Spleen (tissue), 11 donors: ENCODE measurements around the gene PTPRN. TPM values are rescaled to one million over a fixed set of nuclear protein-coding genes. Genes with fewer than 3 reads are reported as not detected.

Source experiments
- DNase-seq: peaks from one replicate; pipeline ENCODE4 v3.0.0-alpha.2; 2020
- H3K27ac ChIP-seq, 8 donors: fragments of 200-600 bp; sonication (generic) in 7 of 8; 1 replicate in 4 of 8; 2 replicates in 4 of 8; pipeline versions ENCODE4 v1.5.0 to v1.8.0; 2016 to 2021; ENCODE audit warnings: inconsistent platforms in 4 of 8, mild to moderate bottlenecking in 4 of 8, moderate library complexity in 1 of 8
- H3K27me3 ChIP-seq, 7 donors: fragments of 200-600 bp; sonication (generic) in 6 of 7; replicated peaks in 1 of 7; 1 replicate in 4 of 7; 2 replicates in 3 of 7; pipeline versions ENCODE4 v1.5.0 to v1.8.0; 2016 to 2021; ENCODE audit warnings: inconsistent platforms in 3 of 7, mild to moderate bottlenecking in 1 of 7
- H3K36me3 ChIP-seq, 6 donors: fragments of 200-600 bp; sonication (generic) in 5 of 6; 1 replicate in 4 of 6; 2 replicates in 2 of 6; pipeline versions ENCODE4 v1.5.0 to v1.8.0; 2016 to 2021; ENCODE audit warnings: inconsistent platforms in 2 of 6
- H3K4me1 ChIP-seq, 6 donors: fragments of 200-600 bp; sonication (generic) in 5 of 6; 1 replicate in 3 of 6; 2 replicates in 3 of 6; pipeline versions ENCODE4 v1.5.0 to v1.8.0; 2016 to 2021; ENCODE audit warnings: inconsistent platforms in 3 of 6
- H3K4me3 ChIP-seq, 8 donors: fragments of 200-600 bp; sonication (generic) in 7 of 8; 1 replicate in 4 of 8; 2 replicates in 4 of 8; pipeline versions ENCODE4 v1.5.0 to v1.8.0; 2016 to 2021; ENCODE audit warnings: inconsistent platforms in 4 of 8, mild to moderate bottlenecking in 4 of 8, moderate library complexity in 2 of 8
- H3K9me3 ChIP-seq, 8 donors: fragments of 200-600 bp; sonication (generic) in 7 of 8; 1 replicate in 4 of 8; 2 replicates in 4 of 8; pipeline versions ENCODE4 v1.5.0 to v1.8.0; 2016 to 2021; ENCODE audit warnings: inconsistent platforms in 4 of 8
- POLR2A ChIP-seq, 3 donors: fragments of 450-650 bp; IDR thresholded peaks; one replicate each; pipeline ENCODE4 v1.5.1; 2017; ENCODE audit warnings: antibody characterized with exemption in 3 of 3, mild to moderate bottlenecking in 1 of 3
- POLR2AphosphoS5 ChIP-seq, 3 donors: sonication (generic); formaldehyde crosslinking; IDR thresholded peaks; one replicate each; pipeline ENCODE4 v1.5.1; 2017; ENCODE audit warnings: antibody characterized with exemption in 3 of 3
- WGBS, 5 donors: extraction: QIAGEN DNeasy Blood & Tissue Kit in 3 of 5; methylation state at CpG; one replicate each; pipeline versions ENCODE4 v1.1.5 to v1.1.7; 2013 to 2018; 5-methylcytosine and 5-hydroxymethylcytosine counted together
- intact Hi-C: fragments of 100-400 bp; cut with DNase I; formaldehyde crosslinking; loops from one replicate; pipeline ENCODE4 v1.15.0; 2023; ENCODE audit warnings: low total_unique reads
- polyA plus RNA-seq, 3 donors: library from polyadenylated mRNA; stranded (reverse); fragments of 200-250 nt; gene quantifications; one replicate each; pipeline ENCODE4 v1.2.1, GENCODE V29; 2013
- total RNA-seq, 7 donors: library from RNA; depleted of rRNA in 3 of 7; stranded (reverse); fragments of >200 nt in 3 of 7; fragmentation: NEBNext Ultra II Directional in 4 of 7; extraction: Animal tissue kit (Norgen Biotek cat#: 25700) in 4 of 7; gene quantifications; one replicate each; pipeline versions ENCODE4 v1.1.0 to v1.2.1, GENCODE V29; 2016 to 2021
- TF ChIP-seq, protein P1 (sequence below), 11 experiments: fragments of 200-600 bp in 7 of 11; fragments of 450-650 bp in 4 of 11; sonication (generic) in 4 of 11; IDR thresholded peaks in 8 of 11; conservative IDR thresholded peaks in 3 of 11; 1 replicate in 7 of 11; 2 replicates in 4 of 11; pipeline versions ENCODE4 v1.4.0 to v1.8.0; 2016 to 2021; ENCODE audit warnings: antibody characterized with exemption in 11 of 11, inconsistent platforms in 4 of 11, mild to moderate bottlenecking in 1 of 11
- donor health status: healthy with polysubstance abuse.
- donor health status: DM: no; HTN: no; CAD: no; lungs with moderate emphysema.
- donor health status: DM: no; HTN: no; CAD: no.
- donor health status: Bipolar disorder and iron deficiency.
- donor health status: healthy.
- donor health status: DM: no; HTN: no; CAD: no.
- donor health status: DM: yes; HTN: yes; CAD: no.

The PTPRN gene
- total and polyA plus RNA-seq, 10 donors, result 0.06 to 0.12 TPM; not detected in 8

DNA sequence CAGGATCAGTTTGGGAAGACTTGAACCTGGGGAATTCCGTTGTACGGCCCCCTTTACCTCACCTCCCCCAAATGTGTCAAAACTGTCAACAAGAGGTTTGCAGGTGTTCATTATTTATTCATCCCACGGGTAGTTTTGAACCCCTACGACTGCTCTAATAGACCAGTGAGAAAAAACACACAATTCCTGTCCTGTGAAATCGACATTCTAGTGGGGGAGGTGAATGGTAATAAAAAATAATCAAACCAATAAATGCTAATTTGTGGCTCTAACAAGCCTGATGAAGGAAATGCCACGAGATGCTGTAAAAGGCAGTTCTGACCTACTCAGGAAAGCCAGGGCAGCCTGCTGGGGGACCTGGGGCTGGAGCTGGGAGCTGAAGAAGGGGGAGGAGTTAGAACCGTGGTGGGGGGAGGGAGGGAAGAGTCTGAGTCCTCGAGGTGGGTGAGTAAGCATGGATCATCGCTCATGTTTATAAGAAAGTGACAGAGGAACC is 30.5 kb downstream of the PTPRN start:
- peaks cover 0 to 34% (median 26%) of the 10 kb centered on the region in 6 donors for H3K36me3 ChIP-seq
- peak overlapping the region; percentile 94 to 99 (median 98) for H3K27ac ChIP-seq
- TF ChIP-seq, protein P1, sequence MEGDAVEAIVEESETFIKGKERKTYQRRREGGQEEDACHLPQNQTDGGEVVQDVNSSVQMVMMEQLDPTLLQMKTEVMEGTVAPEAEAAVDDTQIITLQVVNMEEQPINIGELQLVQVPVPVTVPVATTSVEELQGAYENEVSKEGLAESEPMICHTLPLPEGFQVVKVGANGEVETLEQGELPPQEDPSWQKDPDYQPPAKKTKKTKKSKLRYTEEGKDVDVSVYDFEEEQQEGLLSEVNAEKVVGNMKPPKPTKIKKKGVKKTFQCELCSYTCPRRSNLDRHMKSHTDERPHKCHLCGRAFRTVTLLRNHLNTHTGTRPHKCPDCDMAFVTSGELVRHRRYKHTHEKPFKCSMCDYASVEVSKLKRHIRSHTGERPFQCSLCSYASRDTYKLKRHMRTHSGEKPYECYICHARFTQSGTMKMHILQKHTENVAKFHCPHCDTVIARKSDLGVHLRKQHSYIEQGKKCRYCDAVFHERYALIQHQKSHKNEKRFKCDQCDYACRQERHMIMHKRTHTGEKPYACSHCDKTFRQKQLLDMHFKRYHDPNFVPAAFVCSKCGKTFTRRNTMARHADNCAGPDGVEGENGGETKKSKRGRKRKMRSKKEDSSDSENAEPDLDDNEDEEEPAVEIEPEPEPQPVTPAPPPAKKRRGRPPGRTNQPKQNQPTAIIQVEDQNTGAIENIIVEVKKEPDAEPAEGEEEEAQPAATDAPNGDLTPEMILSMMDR (IDR thresholded peaks at IDR 0.05 in 8 of 11, conservative IDR thresholded peaks at IDR 0.05 in 3 of 11), result no peak
- TF ChIP-seq POLR2AphosphoS5 (IDR thresholded peaks at IDR 0.05) (no peak), POLR2A (IDR thresholded peaks at IDR 0.05) (no peak)
- no peaks in the 10 kb centered on the region for H3K27me3 ChIP-seq
- H3K4me1 ChIP-seq, result peaks cover 26 to 67% (median 41%) of the 10 kb centered on the region in 6 donors
- H3K4me3 ChIP-seq, result peak overlapping the region; percentile 16 to 78 (median 58)
- no peak for DNase-seq
- H3K9me3 ChIP-seq, result no peaks in the 10 kb centered on the region
- 5 to 9% (median 8%) methylated on average over 9 of the region's 9 CpGs for WGBS, 5 donors
- intact Hi-C loops, result loop anchor here (5.0 kb wide), 1 partner anchor 51 kb away; the partner anchor contains the start of genes ANKZF1 and ATG9A

DNA sequence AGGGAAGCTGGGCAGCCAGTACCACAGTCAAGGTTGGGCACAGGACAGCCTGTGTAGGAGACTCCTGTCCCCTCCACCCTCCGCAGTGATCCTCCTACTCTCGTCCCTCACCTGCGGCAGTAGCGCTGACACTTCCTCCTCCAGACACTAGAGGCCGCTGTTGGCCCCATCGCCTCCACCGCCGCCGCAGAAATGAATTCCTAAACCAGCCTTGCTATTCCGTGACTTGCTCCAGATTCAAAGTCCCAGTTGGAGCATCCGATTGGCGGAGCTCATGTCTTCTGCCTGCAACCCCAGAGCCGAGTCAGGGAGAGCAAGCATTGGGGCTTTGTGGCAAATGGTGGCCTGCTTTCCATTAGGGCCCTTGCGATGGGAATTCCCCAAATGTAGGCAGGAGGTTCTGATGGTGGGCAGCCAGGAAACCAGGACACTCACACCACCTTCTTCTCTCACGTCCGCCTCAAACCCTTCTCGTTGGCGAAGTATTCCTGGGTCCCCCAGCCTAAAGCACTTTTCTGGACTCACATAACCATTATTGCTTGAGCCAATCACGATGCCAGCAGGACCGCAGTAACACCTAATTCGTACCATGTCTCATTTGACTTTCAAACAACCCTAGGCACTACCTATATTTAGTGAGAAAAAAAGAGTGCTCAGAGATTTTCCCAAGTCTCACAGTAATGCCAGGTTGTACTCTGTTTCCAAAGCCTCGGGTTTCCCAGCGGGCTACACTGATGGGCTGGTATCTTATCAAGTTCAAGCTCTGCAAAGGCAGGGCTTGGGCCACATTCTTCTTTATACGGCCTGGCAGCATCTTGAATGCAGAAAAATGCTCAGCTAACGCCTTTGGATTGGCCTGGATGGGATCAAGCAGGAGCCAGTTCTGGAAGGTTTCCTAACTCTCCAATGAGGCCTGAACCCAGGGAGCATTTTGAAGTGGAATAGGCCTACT is 31.2 kb downstream of the PTPRN start:
- Histone ChIP-seq H3K27me3 (no peaks in the 10 kb centered on the region), H3K27ac (peak overlapping the region; percentile 94 to 99 (median 98)), H3K9me3 (no peaks in the 10 kb centered on the region), H3K4me3 (peak overlapping the region in 6 of 8 donors; percentile 18 to 78 (median 28)), H3K36me3 (peaks cover 0 to 27% (median 19%) of the 10 kb centered on the region in 6 donors), H3K4me1 (peaks cover 26 to 62% (median 41%) of the 10 kb centered on the region in 6 donors)
- DNase-seq, result peak; percentile 94
- WGBS, 5 donors, result 20 to 23% (median 22%) methylated on average over 23 to 25 of the region's 25 CpGs
- TF ChIP-seq POLR2A (IDR thresholded peaks at IDR 0.05), result peak in 1 of 3 donors; percentile 14
- peak; percentile 31 to 65 (median 55) for TF ChIP-seq POLR2AphosphoS5 (IDR thresholded peaks at IDR 0.05)
- TF ChIP-seq, protein P1 (IDR thresholded peaks at IDR 0.05 in 8 of 11, conservative IDR thresholded peaks at IDR 0.05 in 3 of 11), result peak; percentile 91 to 99 (median 98)
- intact Hi-C loops, result loop anchor here (5.0 kb wide), 1 partner anchor 51 kb away; the partner anchor contains the start of genes ANKZF1 and ATG9A

- Histone ChIP-seq H3K27ac (no peak overlapping the region), H3K9me3 (no peaks in the 10 kb centered on the region), H3K4me1 (peaks cover 14 to 37% (median 30%) of the 10 kb centered on the region in 6 donors), H3K4me3 (no peak overlapping the region), H3K36me3 (no peaks in the 10 kb centered on the region), H3K27me3 (no peaks in the 10 kb centered on the region)
- WGBS, 5 donors, result 66 to 84% (median 72%) methylated on average over 3 to 6 of the region's 6 CpGs
- no peak for TF ChIP-seq POLR2A (IDR thresholded peaks at IDR 0.05)
- TF ChIP-seq, protein P1 (IDR thresholded peaks at IDR 0.05 in 8 of 11, conservative IDR thresholded peaks at IDR 0.05 in 3 of 11), result no peak
- TF ChIP-seq POLR2AphosphoS5 (IDR thresholded peaks at IDR 0.05), result no peak
- intact Hi-C loops, result no loop called here
- peak; percentile 68 for DNase-seq
These were observed 34.8 kb downstream of the PTPRN start for GRCh38 chr2:219274361-219274921.
